GM18519 (cell line): ENCODE data around the gene TRIM52.
"Not testable (repeated sequence)": the region's sequence is repeated elsewhere in the genome, so short reads cannot be mapped to it uniquely, and the experiment has no call there.

Source experiments
- ATAC-seq: cut with Tn5 transposase; IDR thresholded peaks from one replicate; pipeline ENCODE4 v1.9.1; 2021; ENCODE audit warnings: mild to moderate bottlenecking, moderate library complexity; ENCODE audit not compliant: unreplicated experiment, low FRiP score

The TRIM52 gene

GRCh38 chr5:181260720-181261319, at the start of gene TRIM52:
TRIM52 (minus strand) TSS chr5:181261143; CDS start chr5:181260813, 330 bp downstream.
- ATAC-seq, result peak; percentile 82

GRCh38 chr5:181287331-181287730, 26.4 kb upstream of the TRIM52 start:
- ATAC-seq, result not testable (repeated sequence)

- not testable (repeated sequence) for ATAC-seq
Observed at GRCh38 chr5:181285962-181286705, 25.2 kb upstream of the TRIM52 start.

- not testable (repeated sequence) for ATAC-seq
Observed at GRCh38 chr5:181283841-181284755, 23.2 kb upstream of the TRIM52 start.

- ATAC-seq, result no peak
Observed at GRCh38 chr5:181283347-181283746, 22.4 kb upstream of the TRIM52 start.

GRCh38 chr5:181282874-181283273, 21.9 kb upstream of the TRIM52 start:
- ATAC-seq, result no peak

GRCh38 chr5:181282415-181282814, 21.5 kb upstream of the TRIM52 start:
- ATAC-seq, result not testable (repeated sequence)

- no peak for ATAC-seq
Observed at GRCh38 chr5:181281984-181282316, 21.0 kb upstream of the TRIM52 start.

GRCh38 chr5:181281077-181281983, 20.4 kb upstream of the TRIM52 start:
- ATAC-seq, result no peak

- no peak for ATAC-seq
Observed at GRCh38 chr5:181280251-181280762, 19.4 kb upstream of the TRIM52 start.

GRCh38 chr5:181273433-181273744, 12.4 kb upstream of the TRIM52 start:
- ATAC-seq, result not testable (repeated sequence)

- no peak for ATAC-seq
Observed at GRCh38 chr5:181271081-181271480, 10.1 kb upstream of the TRIM52 start.

- not testable (repeated sequence) for ATAC-seq
Observed at GRCh38 chr5:181267907-181268306, 7.0 kb upstream of the TRIM52 start.

GRCh38 chr5:181267291-181267904, 6.5 kb upstream of the TRIM52 start:
- ATAC-seq, result not testable (repeated sequence)

GRCh38 chr5:181265092-181265671, 4.2 kb upstream of the TRIM52 start:
- no peak for ATAC-seq

GRCh38 chr5:181263633-181264032, 2.7 kb upstream of the TRIM52 start:
- no peak for ATAC-seq

GRCh38 chr5:181261320-181262049, 542 bp upstream of the TRIM52 start:
- peak; percentile 30 for ATAC-seq

- no peak for ATAC-seq
Observed at GRCh38 chr5:181259974-181260719, 796 bp downstream of the TRIM52 start.
